Tibial nerve (tissue), 3 donors: ENCODE results near the gene PRXL2C.

ENCODE experiments used
- CTCF ChIP-seq, 5 experiments: fragments of 200-600 bp in 3 of 5; fragments of 450-650 bp in 2 of 5; sonication (generic) in 3 of 5; IDR thresholded peaks; one replicate each; pipeline ENCODE4 v1.5.1; 2016 to 2019; ENCODE audit warnings: antibody characterized with exemption in 5 of 5, mild to moderate bottlenecking in 3 of 5, moderate library complexity in 2 of 5
- POLR2A ChIP-seq, 2 donors: fragments of 450-650 bp; IDR thresholded peaks; one replicate each; pipeline ENCODE4 v1.6.1; 2017; ENCODE audit warnings: antibody characterized with exemption in 2 of 2, mild to moderate bottlenecking in 2 of 2, moderate library complexity in 2 of 2

GRCh38 chr9:96604004-96604319 is 51.2 kb downstream of the PRXL2C start:
- TF ChIP-seq CTCF (IDR thresholded peaks at IDR 0.05) (no peak), POLR2A (IDR thresholded peaks at IDR 0.05) (no peak)
